H9 (cell line): ENCODE data around the gene OSBP2. TPM values are rescaled to one million over a fixed set of nuclear protein-coding genes. Genes with fewer than 3 reads are reported as not detected.
A peak's percentile ranks its signal among the peaks of the same experiment; 100 is the strongest.

Source experiments
- DNase-seq: peaks from one replicate; pipeline ENCODE4 v3.0.0-alpha.2; 2017
- H2AFZ ChIP-seq: one replicate; pipeline ENCODE4 v1.6.1; 2013; ENCODE audit warnings: mild to moderate bottlenecking, low read length, control low read depth, moderate library complexity
- H2AK5ac ChIP-seq: 2 replicates; pipeline ENCODE4 v1.6.1; 2013; ENCODE audit warnings: low read length, control low read depth, mixed read lengths; ENCODE audit not compliant: insufficient read length
- H2BK120ac ChIP-seq: one replicate; pipeline ENCODE4 v1.6.1; 2013; ENCODE audit warnings: low read depth, mild to moderate bottlenecking, low read length, control low read depth, inconsistent platforms; ENCODE audit not compliant: poor library complexity, severe bottlenecking
- H2BK12ac ChIP-seq: 2 replicates; pipeline ENCODE4 v1.6.1; 2013; ENCODE audit warnings: low read length, control low read depth, mixed read lengths, low read depth; ENCODE audit not compliant: insufficient read length
- H2BK15ac ChIP-seq: 2 replicates; pipeline ENCODE4 v1.6.1; 2013; ENCODE audit warnings: low read depth, low read length, control low read depth
- H2BK20ac ChIP-seq: one replicate; pipeline ENCODE4 v1.6.1; 2013; ENCODE audit warnings: low read depth, mild to moderate bottlenecking, low read length, control low read depth, inconsistent platforms; ENCODE audit not compliant: poor library complexity, severe bottlenecking
- H2BK5ac ChIP-seq: 2 replicates; pipeline ENCODE4 v1.6.1; 2013; ENCODE audit warnings: low read length, control low read depth, mixed read lengths; ENCODE audit not compliant: insufficient read length
- H3K14ac ChIP-seq: 2 replicates; pipeline ENCODE4 v1.6.1; 2013; ENCODE audit warnings: low read length, control low read depth; ENCODE audit not compliant: insufficient read depth
- H3K18ac ChIP-seq: 2 replicates; pipeline ENCODE4 v1.6.1; 2013; ENCODE audit warnings: low read depth, mild to moderate bottlenecking, mixed read lengths, low read length, control low read depth; ENCODE audit not compliant: insufficient read length
- H3K23ac ChIP-seq: 2 replicates; pipeline ENCODE4 v1.6.1; 2013; ENCODE audit warnings: low read length, control low read depth, mixed read lengths, low read depth; ENCODE audit not compliant: insufficient read length
- H3K23me2 ChIP-seq: 2 replicates; pipeline ENCODE4 v1.6.1; 2013; ENCODE audit warnings: low read depth, mild to moderate bottlenecking, mixed read lengths, low read length, control low read depth; ENCODE audit not compliant: insufficient read length, poor library complexity, severe bottlenecking
- H3K27ac ChIP-seq: 2 replicates; pipeline ENCODE4 v1.5.1; 2013; ENCODE audit warnings: low read length, control low read depth, mixed read lengths, low read depth; ENCODE audit not compliant: insufficient read length
- H3K27me3 ChIP-seq: 2 replicates; pipeline ENCODE4 v1.6.1; 2013; ENCODE audit warnings: low read length, control low read depth, inconsistent platforms; ENCODE audit not compliant: insufficient read depth
- H3K4ac ChIP-seq: 2 replicates; pipeline ENCODE4 v1.6.1; 2013; ENCODE audit warnings: low read depth, mild to moderate bottlenecking, control low read depth, inconsistent platforms, low read length, moderate library complexity
- H3K4me1 ChIP-seq: 2 replicates; pipeline ENCODE4 v1.6.1; 2013; ENCODE audit warnings: low read length, control low read depth, inconsistent platforms; ENCODE audit not compliant: insufficient read depth
- H3K4me2 ChIP-seq: 2 replicates; pipeline ENCODE4 v1.6.1; 2013; ENCODE audit warnings: low read length, control low read depth, mixed read lengths; ENCODE audit not compliant: insufficient read length, insufficient read depth
- H3K56ac ChIP-seq: 2 replicates; pipeline ENCODE4 v1.6.1; 2013; ENCODE audit warnings: low read depth, mild to moderate bottlenecking, mixed read lengths, low read length, control low read depth; ENCODE audit not compliant: insufficient read length
- H3K79me1 ChIP-seq: 2 replicates; pipeline ENCODE4 v1.6.1; 2013; ENCODE audit warnings: low read depth, mild to moderate bottlenecking, moderate library complexity, low read length, control low read depth, inconsistent platforms; ENCODE audit not compliant: insufficient read depth, poor library complexity, severe bottlenecking
- H3K79me2 ChIP-seq: 2 replicates; pipeline ENCODE4 v1.6.1; 2013; ENCODE audit warnings: low read length, control low read depth, inconsistent platforms; ENCODE audit not compliant: insufficient read depth
- H3K9ac ChIP-seq: 2 replicates; pipeline ENCODE4 v1.6.1; 2013; ENCODE audit warnings: low read length, control low read depth, mixed read lengths; ENCODE audit not compliant: insufficient read length; ENCODE audit errors: extremely low read depth
- H3K9me3 ChIP-seq: one replicate; pipeline ENCODE4 v1.6.1; 2013; ENCODE audit warnings: low read depth, low read length, inconsistent platforms; ENCODE audit not compliant: control insufficient read depth
- H3T11ph ChIP-seq: one replicate; pipeline ENCODE4 v1.6.1; 2013; ENCODE audit warnings: mild to moderate bottlenecking, low read length, control low read depth, inconsistent platforms
- H4K20me1 ChIP-seq: one replicate; pipeline ENCODE4 v1.6.1; 2013; ENCODE audit not compliant: control insufficient read depth, insufficient read length, insufficient read depth
- H4K5ac ChIP-seq: 2 replicates; pipeline ENCODE4 v1.6.1; 2013; ENCODE audit warnings: low read depth, mild to moderate bottlenecking, mixed read lengths, low read length, control low read depth; ENCODE audit not compliant: insufficient read length
- H4K8ac ChIP-seq: replicated peaks from 2 replicates; pipeline ENCODE4 v1.6.1; 2013; ENCODE audit warnings: low read length, control low read depth, mixed read lengths, low read depth; ENCODE audit not compliant: insufficient read length
- H4K91ac ChIP-seq: 2 replicates; pipeline ENCODE4 v1.6.1; 2013; ENCODE audit warnings: low read depth, mild to moderate bottlenecking, moderate library complexity, mixed read lengths, low read length, control low read depth; ENCODE audit not compliant: insufficient read length
- H3K27ac Mint-ChIP-seq, 3 experiments: 2 replicates in 2 of 3; 3 replicates in 1 of 3; pipeline ENCODE4 v1.8.0; 2020 to 2021; ENCODE audit warnings: mixed read lengths in 3 of 3, mild to moderate bottlenecking in 1 of 3, moderate library complexity in 1 of 3
- H3K27me3 Mint-ChIP-seq: 2 replicates; pipeline ENCODE4 v1.8.0; 2021; ENCODE audit warnings: low read depth, mild to moderate bottlenecking, moderate library complexity, mixed read lengths
- H3K36me3 Mint-ChIP-seq, 3 experiments: 2 replicates in 2 of 3; 3 replicates in 1 of 3; pipeline ENCODE4 v1.8.0; 2020 to 2021; ENCODE audit warnings: low read depth in 3 of 3, mixed read lengths in 3 of 3; ENCODE audit not compliant: insufficient read depth in 1 of 3
- H3K4me1 Mint-ChIP-seq, 2 experiments: 2 replicates each; pipeline ENCODE4 v1.8.0; 2020; ENCODE audit warnings: mixed read lengths in 2 of 2
- H3K4me3 Mint-ChIP-seq, 2 experiments: 2 replicates in 1 of 2; 3 replicates in 1 of 2; pipeline ENCODE4 v1.8.0; 2020 to 2021; ENCODE audit warnings: mild to moderate bottlenecking in 2 of 2, mixed read lengths in 2 of 2, moderate library complexity in 1 of 2
- H3K9me3 Mint-ChIP-seq, 2 experiments: 2 replicates in 1 of 2; 3 replicates in 1 of 2; pipeline ENCODE4 v1.8.0; 2020; ENCODE audit warnings: mild to moderate bottlenecking in 2 of 2, mixed read lengths in 2 of 2, moderate library complexity in 1 of 2
- WGBS: extraction: QIAGEN DNeasy Blood & Tissue Kit; methylation state at CpG from one replicate; pipeline ENCODE4 v1.1.7; 2013; ENCODE audit warnings: missing lambda C conversion rate, low lambda C conversion rate, mixed read lengths; ENCODE audit not compliant: insufficient read length; ENCODE audit errors: extremely low coverage; 5-methylcytosine and 5-hydroxymethylcytosine counted together
- total RNA-seq: library from RNA; stranded (reverse); gene quantifications from 2 replicates; pipeline ENCODE4 v1.2.1, GENCODE V29; 2021
- TF ChIP-seq, protein P1 (sequence below): fragments of 200-600 bp; sonication (generic); conservative IDR thresholded peaks from 3 replicates; pipeline ENCODE4 v1.8.0; 2021; ENCODE audit warnings: antibody characterized with exemption, mild to moderate bottlenecking

The OSBP2 gene
- total RNA-seq, 1 experiment from 2014 or later: 3.4 TPM

DNA sequence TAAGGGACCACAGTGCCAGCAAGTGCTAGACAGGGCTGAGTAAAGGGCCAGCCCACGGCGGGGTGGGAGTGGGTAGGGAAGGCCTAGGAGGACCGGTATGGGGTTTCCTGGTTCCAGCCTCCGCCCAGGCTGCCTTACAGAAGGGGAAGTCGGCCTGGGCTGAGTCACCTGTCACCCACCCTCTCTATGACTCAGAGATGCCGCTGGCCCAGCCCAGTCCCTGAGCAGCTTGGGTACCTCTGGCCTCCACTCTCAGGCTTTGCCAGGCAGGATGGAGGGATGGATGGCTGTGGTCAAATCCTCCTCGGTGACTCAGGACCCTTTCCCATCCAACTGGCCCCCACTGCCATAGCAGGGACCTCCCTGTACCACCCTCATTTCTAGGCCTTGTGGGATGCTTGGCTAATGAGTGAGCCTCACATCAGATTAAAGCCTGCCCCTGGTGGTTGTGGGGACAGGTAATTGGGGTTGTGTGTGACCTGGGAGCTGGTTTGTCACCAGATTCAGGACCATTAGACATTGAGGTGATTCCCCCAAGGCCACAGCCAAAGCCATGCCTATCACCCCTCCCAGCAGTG is 45.2 kb upstream of the OSBP2 start:
- no CpG with 5 or more reads among the region's 7 CpGs for WGBS
- no peak overlapping the region for H2AFZ ChIP-seq

More for the DNA sequence above, 45.2 kb upstream of the OSBP2 start:
- Mint-ChIP-seq H3K36me3 (peaks cover 3 to 10% (median 6%) of the 10 kb centered on the region in 3 experiments; a peak in 6 of 7 replicates), H3K4me3 (no peak overlapping the region), H3K27ac (no peak overlapping the region), H3K9me3 (no peaks in the 10 kb centered on the region), H3K27me3 (no peaks in the 10 kb centered on the region; the same call in 1 of the 2 replicates), H3K4me1 (peaks cover 28% of the 10 kb centered on the region in 2 experiments)
- Histone ChIP-seq H3K23ac (no peak overlapping the region), H3K9me3 (no peaks in the 10 kb centered on the region), H2BK15ac (no peak overlapping the region), H4K20me1 (no peaks in the 10 kb centered on the region), H2AK5ac (no peak overlapping the region), H3T11ph (no peak overlapping the region), H4K8ac (no peak overlapping the region), H3K9ac (no peak overlapping the region), H3K79me2 (no peaks in the 10 kb centered on the region), H3K23me2 (no peaks in the 10 kb centered on the region), H3K4me2 (no peak overlapping the region), H2BK20ac (no peak overlapping the region), H3K27ac (no peak overlapping the region), H2BK5ac (no peak overlapping the region), H3K79me1 (no peaks in the 10 kb centered on the region), H3K14ac (no peak overlapping the region), H3K18ac (no peak overlapping the region), H2BK12ac (no peak overlapping the region), H3K56ac (no peak overlapping the region), H2BK120ac (no peak overlapping the region), H4K5ac (no peak overlapping the region), H4K91ac (no peak overlapping the region), H3K4me1 (no peaks in the 10 kb centered on the region; the same call in 1 of the 2 replicates), H3K4ac (no peak overlapping the region), H3K27me3 (no peaks in the 10 kb centered on the region)
- peak; percentile 43 for DNase-seq
- TF ChIP-seq, protein P1, sequence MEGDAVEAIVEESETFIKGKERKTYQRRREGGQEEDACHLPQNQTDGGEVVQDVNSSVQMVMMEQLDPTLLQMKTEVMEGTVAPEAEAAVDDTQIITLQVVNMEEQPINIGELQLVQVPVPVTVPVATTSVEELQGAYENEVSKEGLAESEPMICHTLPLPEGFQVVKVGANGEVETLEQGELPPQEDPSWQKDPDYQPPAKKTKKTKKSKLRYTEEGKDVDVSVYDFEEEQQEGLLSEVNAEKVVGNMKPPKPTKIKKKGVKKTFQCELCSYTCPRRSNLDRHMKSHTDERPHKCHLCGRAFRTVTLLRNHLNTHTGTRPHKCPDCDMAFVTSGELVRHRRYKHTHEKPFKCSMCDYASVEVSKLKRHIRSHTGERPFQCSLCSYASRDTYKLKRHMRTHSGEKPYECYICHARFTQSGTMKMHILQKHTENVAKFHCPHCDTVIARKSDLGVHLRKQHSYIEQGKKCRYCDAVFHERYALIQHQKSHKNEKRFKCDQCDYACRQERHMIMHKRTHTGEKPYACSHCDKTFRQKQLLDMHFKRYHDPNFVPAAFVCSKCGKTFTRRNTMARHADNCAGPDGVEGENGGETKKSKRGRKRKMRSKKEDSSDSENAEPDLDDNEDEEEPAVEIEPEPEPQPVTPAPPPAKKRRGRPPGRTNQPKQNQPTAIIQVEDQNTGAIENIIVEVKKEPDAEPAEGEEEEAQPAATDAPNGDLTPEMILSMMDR: no peak; the same call in 2 of the 3 replicates
